CD4-positive, alpha-beta T cell treated with Interferon alpha-2 for 1 hour (primary cell): ENCODE measurements around the gene PDXK.
"Not testable (repeated sequence)": the region's sequence is repeated elsewhere in the genome, so short reads cannot be mapped to it uniquely, and the experiment has no call there.

Experiments used
- DNase-seq, 2 donors: peaks; one replicate each; pipeline ENCODE4 v3.0.0-alpha.2; 2020 to 2022

PDXK gene

GRCh38 chr21:43718872-43719747 lies at the start of gene PDXK:
Gene PDXK (plus strand): TSS chr21:43719129. CDS start chr21:43719295, 166 bp downstream.
- DNase-seq = peak; percentile 82 to 84

DNA sequence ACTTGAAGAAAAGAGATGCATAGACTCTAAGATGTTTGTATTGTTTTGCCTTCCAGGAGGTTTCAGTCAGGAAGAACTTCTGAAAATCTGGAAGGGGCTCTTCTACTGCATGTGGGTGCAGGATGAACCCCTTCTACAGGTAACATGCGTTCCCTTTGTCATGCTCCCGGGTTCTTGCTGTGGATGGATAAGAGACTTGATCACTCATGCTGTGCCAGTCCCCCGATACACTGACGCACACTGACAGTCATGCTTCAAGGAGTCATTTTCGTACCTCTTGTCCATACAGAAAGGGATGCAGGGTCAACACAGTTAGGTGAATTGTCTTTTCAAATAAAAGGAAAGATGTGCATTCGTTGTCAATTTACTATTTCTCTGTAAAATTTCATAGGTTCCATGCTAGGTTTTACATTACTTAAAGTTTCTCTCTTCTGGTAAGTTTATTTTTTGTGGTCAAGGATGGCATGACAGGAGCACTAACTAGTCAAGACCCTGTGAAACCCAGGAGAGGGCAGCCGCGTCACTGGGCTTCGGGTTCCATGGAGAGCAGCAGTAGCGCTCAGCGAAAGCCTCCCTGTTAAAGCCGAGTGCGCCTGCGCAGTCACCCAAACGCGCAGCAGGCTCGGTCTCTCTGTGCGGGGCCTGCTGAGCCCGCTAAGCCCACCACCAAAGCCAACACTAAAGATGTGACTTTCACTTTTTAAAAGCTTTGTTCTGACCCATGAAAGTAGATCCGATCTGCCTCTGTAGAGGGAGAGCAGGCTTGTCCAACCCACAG lies 48.9 kb upstream of the PDXK start:
- DNase-seq = no peak

DNA sequence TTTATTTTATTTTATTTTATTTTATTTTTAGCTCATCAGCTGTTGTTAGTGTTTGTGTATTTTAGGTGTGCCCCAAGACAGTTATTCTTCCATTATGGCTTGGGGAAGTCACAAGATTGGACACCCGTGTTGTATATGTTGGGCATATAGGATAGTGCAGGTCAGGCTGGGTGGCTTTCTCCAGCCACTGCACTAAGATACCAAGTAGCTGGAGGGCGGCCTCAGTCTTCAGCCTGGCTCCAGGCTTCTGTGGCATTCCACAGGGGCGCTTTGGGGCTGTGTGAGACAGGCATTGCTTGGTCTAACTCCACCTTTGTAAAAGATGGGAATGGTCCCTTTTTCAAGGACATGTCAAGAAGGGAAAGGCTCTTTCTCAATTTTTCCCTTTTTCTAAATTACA lies 43.1 kb upstream of the PDXK start:
- DNase-seq = no peak

GRCh38 chr21:43676391-43676790 lies 42.5 kb upstream of the PDXK start:
- DNase-seq = no peak

DNA sequence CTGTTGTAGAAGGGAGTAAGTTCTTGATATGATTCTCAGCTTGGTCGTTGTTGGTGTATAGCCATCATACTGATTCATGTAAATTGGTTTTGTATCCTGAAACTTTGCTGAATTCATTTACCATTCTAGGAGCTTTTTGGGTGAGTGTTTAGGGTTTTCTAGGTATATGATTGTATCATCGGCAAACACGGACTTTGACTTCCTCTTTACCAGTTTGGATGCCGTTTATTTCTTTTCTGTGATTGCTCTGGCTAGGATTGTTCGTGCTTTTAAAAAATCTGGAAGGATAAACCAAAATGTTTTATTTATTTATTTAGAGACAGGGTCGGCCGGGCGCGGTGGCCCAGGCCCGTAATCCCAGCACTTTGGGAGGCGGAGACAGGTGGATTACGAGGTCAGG lies 39.0 kb upstream of the PDXK start:
- DNase-seq = no peak

DNA sequence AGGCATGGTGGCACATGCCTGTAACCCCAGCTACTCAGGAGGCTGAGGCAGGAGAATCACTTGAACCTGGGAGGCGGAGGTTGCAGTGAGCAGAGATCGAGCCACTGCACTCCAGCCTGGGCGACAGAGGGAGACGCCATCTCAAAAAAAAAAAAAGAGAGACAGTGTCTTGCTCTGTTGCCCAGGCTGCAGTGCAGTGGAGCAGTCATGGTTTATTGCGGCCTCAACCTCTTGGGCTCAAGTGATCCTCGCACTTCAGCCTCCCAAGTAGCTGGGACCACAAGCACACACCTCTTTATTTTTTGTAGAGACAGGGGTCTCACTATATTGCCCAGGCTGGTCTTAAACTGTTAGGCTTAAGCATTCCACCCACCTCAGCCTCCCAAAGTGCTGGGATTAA lies 38.5 kb upstream of the PDXK start:
- not testable (repeated sequence) for DNase-seq

DNA sequence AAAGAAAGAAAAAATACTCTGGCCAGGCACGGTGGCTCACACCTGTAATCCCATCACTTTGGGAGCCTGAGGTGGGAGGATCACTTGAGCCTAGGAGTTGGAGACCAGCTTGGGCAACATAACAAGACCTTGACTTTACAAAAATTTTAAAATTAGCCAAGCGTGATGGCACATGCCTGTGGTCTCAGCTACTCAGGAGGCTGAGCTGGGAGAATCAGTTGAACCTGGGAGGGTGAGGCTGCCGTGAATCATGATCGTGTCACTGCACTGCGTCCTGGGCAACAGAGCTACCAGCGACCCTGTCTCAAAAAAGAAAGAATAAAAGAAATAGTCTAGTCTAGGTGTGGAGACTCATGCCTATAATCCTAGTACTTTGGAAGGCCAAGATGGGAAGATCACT lies 37.3 kb upstream of the PDXK start:
- DNase-seq = no peak

- no peak for DNase-seq
Observed at GRCh38 chr21:43684424-43684823, 34.5 kb upstream of the PDXK start.

DNA sequence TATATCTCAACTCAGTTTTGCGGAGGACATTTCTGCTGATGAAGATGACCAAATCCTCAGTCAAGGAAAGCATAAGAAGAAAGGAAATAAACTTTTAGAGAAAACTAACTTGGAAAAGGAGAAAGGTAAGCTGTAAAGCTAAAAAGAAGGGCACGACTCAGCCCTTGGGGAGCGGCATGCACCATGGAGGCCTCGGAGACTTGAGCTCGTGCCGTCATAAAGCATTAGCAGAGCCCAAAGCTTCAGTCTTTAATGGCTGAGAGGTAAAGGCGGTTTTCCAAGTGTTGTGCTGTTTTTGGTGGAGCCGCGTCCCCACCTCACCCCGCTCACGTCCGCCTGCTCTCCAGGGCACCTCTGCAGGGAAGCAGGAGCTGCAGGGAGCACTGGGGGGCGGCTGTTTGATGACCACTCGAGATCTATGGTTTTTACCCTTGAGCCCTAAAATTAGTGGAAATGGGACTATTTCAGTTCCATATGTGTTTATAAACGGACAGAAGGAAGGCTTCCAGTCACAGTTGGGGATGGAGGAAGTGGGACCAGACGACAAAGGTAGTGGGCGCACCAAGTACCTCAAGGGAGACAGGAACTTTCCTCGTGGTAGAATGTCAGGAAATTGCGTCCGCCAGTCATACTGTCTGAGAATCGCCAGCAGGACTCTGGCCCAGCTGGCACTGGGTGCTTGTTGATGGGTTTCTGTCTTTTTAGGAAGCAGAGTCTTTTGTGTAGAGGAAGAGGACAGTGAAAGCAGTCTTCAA lies 31.9 kb upstream of the PDXK start:
- DNase-seq = no peak

- peak in 1 of 2 donors; percentile 7 for DNase-seq
Observed at GRCh38 chr21:43687566-43688399, 31.1 kb upstream of the PDXK start.

- no peak for DNase-seq
Observed at GRCh38 chr21:43688906-43689305, 30.0 kb upstream of the PDXK start.

- no peak for DNase-seq
Observed at GRCh38 chr21:43689556-43690337, 29.2 kb upstream of the PDXK start.

GRCh38 chr21:43690346-43690745 lies 28.6 kb upstream of the PDXK start:
- no peak for DNase-seq

DNA sequence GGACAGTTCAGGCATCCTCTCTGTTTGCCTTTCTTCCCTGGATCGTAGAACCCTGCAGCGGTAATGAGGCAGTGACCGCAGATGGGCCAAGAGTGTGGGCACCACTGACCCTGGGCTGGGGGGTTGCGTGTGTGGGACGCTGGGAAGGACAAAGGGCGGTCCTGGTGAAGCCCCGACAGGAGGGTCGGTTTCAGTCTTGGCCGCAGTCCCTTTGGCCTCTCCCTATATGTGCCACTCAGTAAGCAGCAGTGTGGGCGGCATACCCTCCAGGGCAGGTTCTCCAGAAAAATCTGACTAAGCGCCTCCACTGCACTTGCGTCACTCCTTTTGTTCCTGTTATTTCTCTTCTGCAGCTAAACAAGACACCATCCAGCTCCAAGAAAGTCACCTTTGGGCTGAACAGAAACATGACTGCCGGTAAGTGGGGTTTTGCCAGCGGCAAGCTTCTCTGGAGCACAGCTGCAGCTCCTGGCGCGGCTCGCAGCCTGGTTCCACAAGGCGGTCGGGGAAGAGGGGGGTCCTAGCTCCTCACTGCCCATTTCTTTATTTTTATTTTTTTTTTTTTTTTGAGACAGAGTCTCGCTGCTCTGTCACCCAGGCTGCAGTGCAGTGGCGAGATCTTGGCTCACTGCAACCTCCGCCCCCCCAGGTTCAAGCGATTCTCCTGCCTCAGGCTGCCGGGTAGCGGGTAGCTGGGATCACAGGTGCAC lies 27.7 kb upstream of the PDXK start:
- no peak for DNase-seq

DNA sequence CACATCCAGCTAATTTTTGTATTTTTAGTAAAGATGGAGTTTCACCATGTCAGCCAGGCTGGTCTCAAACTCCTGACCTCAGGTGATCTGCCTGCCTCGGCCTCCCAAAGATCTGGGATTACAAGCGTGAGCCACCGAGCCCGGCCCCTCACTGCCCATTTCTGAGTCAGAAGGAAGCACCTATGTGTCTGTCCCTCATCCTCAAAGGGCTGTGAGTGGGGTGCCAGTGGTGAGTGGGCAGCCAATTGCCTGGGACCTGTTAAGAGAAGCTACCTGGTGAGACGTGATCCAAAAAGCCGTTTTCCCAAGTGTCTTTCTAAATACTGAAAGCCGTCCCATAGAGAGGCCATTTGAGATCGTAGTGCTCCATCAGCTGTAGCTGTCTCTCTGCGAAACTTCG lies 27.1 kb upstream of the PDXK start:
- no peak for DNase-seq

- DNase-seq = no peak
Observed at GRCh38 chr21:43692949-43693348, 26.0 kb upstream of the PDXK start.

GRCh38 chr21:43693981-43694380 lies 24.9 kb upstream of the PDXK start:
- DNase-seq = no peak

DNA sequence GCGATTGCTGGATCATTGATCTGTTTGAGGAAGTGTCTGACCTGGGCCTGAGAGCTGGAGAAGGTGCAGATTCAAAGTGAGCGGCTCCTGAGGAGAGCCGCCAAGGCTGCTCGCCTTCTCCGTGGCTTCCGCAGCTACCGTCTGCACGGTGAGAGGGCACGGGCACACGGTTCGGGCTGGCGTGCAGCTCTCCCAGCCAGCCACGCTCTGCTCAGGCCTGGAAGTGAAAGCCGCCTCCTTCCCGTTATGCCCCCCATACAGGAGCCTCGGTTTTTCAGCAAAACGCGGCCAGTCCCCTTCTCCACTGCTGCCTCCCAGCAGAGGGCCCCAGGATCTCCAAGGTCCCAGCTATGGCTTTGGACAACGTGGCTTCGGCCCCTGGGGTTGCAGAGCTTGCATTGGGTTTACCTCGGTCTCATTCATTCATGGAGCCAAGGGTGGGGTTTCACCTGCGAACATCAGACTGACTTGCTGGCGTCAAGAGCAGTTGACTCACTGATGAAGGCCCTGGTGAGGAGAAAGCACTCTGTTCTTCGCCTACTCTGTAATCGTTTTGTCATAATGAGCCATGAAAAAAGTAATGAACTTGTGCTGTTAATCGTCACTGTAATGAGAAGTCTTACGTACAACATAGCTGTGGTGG lies 24.4 kb upstream of the PDXK start:
- no peak for DNase-seq

DNA sequence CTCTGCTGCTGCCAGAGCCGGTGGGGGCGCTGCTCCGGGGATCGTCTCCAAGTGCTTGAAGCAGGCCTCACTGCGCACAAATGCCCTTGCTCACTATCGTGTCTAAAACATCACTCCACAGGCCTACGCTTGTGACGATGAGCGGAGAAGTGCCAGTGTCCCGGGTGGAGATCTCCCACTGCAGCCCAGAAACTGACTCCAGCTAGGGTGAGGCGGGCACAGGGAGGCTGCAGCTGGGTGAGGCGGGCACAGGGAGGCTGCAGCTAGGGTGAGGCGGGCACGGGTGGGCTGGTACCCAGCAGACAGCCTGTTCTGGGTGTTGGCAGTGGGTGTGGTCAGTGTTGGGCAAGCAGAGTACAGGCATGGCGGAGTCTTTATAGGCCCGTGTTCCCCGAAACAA lies 22.7 kb upstream of the PDXK start:
- no peak for DNase-seq
